ENCODE results near the gene RCHY1.
"Not testable (repeated sequence)": the region's sequence is repeated elsewhere in the genome, so short reads cannot be mapped to it uniquely, and the experiment has no call there.

RCHY1 gene

GRCh38 chr4:75514949-75515612 is 878 bp upstream of the RCHY1 start:
- DNase-seq: peak; percentile 3

GRCh38 chr4:75513526-75514130 is 575 bp downstream of the RCHY1 start:
- no peak for DNase-seq

GRCh38 chr4:75512386-75513211 is 1.6 kb downstream of the RCHY1 start:
- DNase-seq: no peak

GRCh38 chr4:75511841-75512240 is 2.4 kb downstream of the RCHY1 start:
- DNase-seq: no peak

GRCh38 chr4:75509592-75509991 is 4.6 kb downstream of the RCHY1 start:
- DNase-seq: not testable (repeated sequence)

- DNase-seq: no peak
Observed at GRCh38 chr4:75505630-75506029, 8.6 kb downstream of the RCHY1 start.

DNA sequence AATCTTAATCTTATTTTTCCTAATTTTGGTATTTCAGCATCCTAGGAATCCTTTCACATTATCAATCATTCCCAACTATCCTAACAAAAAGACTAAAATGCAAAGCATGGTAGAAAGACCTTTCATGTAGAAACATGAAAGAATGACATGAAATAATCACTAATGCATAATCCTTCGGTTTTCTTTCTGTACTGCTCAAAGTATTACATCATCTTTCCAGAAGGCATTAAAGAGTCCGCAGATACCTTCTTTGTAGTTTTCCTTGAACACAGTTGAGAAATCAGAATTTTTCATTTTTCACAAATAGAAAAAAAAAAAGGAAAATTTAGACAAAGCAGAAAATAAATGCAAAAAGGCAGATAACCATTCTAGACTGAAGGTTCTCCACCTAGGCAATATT is 11.5 kb downstream of the RCHY1 start:
- no peak for DNase-seq

DNA sequence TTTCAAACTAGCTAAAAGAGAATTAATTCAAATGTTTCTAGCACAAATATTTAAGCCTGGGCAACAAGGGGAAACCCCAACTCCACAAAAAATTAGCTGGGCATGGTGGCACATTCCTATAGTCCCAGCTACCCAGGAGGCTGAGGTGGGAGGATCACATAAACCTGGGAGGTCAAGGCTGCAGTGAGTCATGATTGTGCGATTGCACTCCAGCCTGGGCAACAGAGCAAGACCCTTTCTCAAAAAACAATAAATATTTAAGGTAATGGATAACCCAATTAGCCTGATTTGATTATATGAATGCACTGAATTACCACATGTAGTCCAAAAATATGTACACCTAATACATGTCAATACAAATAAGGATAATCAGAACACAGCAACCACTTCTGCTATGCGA is 14.3 kb downstream of the RCHY1 start:
- no peak for DNase-seq

DNA sequence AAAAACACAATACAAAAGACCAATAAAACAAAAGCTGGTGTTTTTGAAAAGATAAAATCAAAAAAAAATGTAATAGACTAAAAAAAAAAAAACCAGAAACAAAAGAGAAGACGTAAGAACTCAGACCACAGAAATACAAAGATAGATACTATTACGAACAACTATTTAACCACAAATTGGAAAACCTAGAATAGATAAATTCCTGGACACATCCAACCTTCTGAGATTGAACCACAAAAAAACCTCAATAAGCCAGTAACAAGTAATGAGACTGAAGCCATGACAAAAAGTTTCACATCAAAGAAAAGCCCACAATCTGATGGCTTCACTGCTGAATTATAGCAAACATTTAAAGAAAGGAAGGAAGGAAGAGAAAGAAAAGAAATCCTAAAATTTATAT is 16.2 kb downstream of the RCHY1 start:
- DNase-seq: no peak

- DNase-seq: no peak
Observed at GRCh38 chr4:75497133-75497532, 17.1 kb downstream of the RCHY1 start.

- DNase-seq: no peak
Observed at GRCh38 chr4:75496406-75496805, 17.8 kb downstream of the RCHY1 start.

- no peak for DNase-seq
Observed at GRCh38 chr4:75495476-75495875, 18.7 kb downstream of the RCHY1 start.

GRCh38 chr4:75494563-75494962 is 19.6 kb downstream of the RCHY1 start:
- DNase-seq: no peak

- DNase-seq: no peak
Observed at GRCh38 chr4:75490155-75490554, 24.0 kb downstream of the RCHY1 start.

- no peak for DNase-seq
Observed at GRCh38 chr4:75484190-75484589, 30.0 kb downstream of the RCHY1 start.

- no peak for DNase-seq
Observed at GRCh38 chr4:75477201-75477600, 37.0 kb downstream of the RCHY1 start.

DNA sequence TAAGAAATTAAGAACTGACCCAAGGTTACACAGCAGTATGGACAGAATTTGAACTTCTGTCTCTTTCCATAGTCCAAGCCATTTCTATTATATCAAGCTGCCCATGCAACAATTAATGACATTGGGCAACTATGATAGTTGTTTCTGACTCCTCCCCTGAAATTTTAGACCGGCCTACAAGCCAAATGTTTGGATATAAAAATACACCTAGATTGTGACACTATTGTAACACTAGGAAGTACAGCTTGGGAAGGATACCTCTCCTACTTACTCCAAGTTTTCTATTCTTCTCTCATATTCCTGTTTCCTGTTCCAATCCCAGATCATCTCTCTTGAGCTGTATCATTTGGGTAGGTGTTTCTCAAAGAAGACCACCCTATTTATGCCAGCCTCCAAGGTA is 43.5 kb downstream of the RCHY1 start:
- DNase-seq: no peak

DNA sequence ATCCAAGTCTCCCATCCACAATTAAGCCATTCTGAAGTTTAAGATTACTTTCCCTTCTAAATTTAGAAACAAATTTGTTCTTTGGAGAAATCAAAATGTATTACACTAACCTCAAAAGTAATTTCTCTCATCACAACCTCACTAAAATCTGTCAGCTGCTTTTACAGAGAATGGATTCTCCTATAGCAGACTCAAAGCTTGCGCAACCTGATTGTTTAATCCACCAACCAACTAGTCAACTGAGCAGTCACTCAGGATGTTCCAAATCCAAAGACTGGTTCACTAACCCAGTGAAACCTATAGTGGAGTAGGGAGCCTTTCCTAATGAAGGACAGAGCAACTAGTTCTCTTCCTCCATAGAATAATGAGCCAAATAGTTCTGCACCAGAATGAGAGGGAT is 44.3 kb downstream of the RCHY1 start:
- no peak for DNase-seq

DNA sequence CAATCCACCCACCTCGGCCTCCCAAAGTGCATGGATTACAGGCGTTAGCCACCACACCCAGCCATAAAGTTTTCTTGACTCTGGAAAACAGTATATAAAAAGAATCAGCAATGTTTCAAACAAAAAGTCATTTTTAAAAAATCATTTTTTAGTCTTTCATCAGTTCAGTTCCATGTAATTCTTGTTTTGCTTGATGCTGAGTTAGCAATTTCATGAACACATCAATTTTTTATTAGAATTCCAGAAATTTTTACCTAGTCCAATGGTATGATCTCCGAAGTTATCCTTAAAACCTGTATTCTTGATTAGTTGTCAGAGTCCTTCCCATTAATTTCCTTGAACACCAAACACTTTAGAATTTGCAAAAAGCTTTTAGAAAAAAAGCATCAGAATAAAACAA is 56.8 kb downstream of the RCHY1 start:
- DNase-seq: no peak

DNA sequence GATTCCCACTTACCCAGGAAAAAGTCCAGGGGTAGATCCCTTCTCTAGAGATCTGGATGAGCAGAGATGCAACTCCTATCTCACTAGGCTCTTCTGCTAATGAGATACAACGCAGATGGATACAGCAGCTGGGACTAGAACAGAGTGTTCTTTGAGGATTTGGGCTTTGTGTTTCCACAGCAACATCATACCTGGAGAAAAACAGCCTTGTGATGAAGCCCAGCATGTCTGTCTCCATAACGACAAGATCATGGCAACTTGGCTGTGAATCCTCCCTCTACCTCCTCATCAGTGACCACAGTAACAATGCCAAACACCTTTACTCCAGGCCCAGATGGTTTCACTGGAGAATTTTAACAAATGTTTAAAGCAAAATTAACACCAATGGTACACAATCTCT is 80.1 kb downstream of the RCHY1 start:
- no peak for DNase-seq

- DNase-seq: no peak
Observed at GRCh38 chr4:75432683-75433082, 81.5 kb downstream of the RCHY1 start.

DNA sequence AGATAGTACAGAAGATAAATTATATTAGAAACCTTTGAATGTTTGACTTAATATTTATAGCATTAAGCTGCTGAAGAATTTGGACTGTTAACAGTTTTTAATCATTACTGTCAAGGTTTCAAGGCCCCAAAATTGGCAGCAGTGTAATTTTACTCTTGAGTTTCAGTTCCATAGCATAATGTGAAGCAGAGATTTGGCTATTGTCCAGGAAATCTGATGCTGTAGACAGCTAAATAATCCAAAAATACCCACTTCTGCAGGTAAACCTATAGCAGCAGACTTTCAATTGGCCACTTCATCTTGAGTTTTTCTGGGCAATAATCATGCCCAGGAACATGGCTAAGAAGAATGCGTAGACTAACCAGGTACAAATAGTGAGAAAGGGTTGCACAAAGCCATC is 85.0 kb downstream of the RCHY1 start:
- DNase-seq: no peak
